Stimulated activated CD4-positive, alpha-beta T cell treated with anti-CD3 and anti-CD28 coated beads, TNF-alpha, amount 100 ng/mL, for 1 hour (primary cell): ENCODE measurements around the gene MCCC2.
"Not testable (repeated sequence)": the region's sequence is repeated elsewhere in the genome, so short reads cannot be mapped to it uniquely, and the experiment has no call there.

Source experiments
- DNase-seq, 3 donors: peaks; one replicate each; pipeline ENCODE4 v3.0.0-alpha.2; 2020; ENCODE audit warnings: low read depth in 3 of 3, low spot score in 1 of 3

The MCCC2 gene

DNA sequence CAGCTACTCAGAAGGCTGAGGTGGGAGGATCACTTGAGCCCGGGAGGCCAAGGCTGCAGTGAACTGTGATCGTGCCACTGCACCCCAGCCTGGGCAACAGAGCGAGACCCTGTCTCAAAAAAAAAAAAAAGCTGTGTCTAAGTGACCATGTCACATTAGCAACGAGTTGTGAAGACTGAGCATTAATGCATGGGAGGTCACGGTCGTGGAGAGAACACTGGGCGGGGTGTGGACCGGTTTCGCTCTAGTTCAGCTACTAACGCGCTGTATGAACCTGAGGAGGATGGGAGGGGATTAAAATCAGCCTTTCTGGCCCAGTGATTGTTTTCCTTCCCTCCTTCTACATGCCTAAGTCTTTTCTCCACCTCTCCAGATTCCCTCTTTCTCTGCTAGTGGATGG is 75.2 kb downstream of the MCCC2 start:
- DNase-seq = no peak

DNA sequence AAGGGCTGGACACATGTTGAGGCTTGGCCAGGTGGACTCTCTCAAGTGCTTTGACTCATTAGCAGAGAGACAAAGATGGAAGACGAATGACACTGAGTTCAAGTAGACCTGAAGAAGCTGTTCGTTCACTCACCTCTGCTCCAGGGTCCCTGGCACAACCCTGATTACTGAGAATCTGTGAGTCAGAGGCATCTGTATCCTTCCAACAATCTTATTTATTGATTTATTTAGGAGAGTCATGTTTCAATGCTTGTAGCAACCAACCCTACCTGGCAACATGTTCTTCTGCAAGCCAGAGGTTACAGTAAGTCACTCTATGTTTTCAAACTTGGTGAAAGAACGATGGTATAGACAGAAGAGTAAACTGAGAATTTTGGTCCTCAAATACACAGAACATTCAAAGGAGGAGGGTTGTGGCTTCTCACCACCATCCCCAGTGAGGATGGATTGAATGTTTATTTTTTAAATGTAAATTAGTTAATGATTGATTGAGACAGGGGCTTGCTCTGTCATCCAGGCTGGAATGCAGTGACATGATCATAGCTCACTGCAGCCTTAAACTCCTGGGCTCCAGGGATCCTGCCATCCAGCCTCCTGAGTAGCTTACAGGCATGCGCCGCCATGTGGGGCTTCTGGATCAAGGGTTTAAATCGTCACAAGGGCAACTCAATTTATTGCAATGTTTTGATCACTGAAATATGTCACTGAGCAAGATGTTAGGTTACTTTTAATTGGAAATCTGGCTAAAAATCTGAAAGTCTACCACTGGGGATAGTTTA is 76.2 kb downstream of the MCCC2 start:
- DNase-seq = no peak

DNA sequence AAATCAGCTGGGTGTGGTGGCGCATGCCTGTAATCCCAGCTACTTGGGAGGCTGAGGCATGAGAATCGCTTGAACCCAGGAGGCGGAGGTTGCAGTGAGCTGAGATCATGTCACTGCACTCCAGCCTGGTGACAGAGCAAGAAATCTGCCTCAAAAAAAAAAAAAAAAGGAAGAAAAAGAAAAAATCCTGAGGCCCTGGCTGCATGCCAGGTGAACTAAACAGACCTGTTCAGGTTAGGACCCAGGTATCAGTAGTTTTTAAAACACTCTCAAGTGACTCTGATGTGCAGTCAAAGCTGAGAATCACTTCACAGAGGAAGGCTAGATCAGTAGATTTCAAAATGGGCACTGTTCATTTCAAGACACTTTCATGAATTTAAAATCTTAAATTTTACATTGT is 77.5 kb downstream of the MCCC2 start:
- DNase-seq = not testable (repeated sequence)

DNA sequence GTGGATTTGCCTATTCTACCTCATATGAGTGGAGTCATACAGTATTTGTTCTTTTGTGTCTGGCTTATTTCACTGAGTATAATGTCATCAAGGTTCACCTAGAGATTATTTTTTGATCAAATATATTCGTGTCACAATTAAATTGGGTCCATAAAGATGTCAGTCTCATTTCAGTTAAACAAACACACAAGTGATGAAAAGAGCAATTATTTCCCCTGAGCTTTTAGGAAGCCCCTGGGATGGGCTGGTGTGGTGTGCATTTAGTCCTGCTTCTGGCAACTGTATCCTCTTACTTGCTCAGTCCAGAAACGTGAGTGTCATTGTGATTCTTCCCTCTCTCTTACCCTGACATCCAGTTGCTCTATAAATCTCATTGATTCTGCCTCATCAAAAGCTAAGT is 79.2 kb downstream of the MCCC2 start:
- DNase-seq = no peak

DNA sequence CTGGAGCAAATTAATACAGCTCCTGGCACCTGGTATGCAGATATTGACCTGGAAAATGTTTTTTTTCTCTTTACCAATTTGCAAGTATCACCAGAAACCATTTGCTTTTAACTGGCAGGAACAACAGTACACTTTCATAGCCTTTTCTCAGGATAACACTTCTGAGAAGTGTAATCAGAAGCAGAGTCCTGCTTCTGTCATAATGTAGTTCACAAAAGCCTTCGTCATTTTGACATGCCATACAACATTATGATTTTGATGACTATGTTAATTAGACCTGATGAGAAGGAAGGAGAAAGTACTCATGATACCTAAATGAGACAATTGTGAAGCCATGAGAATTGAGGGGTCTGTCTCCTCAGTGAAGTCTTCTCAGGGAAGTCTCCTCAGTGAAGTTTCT is 90.8 kb downstream of the MCCC2 start:
- no peak for DNase-seq

DNA sequence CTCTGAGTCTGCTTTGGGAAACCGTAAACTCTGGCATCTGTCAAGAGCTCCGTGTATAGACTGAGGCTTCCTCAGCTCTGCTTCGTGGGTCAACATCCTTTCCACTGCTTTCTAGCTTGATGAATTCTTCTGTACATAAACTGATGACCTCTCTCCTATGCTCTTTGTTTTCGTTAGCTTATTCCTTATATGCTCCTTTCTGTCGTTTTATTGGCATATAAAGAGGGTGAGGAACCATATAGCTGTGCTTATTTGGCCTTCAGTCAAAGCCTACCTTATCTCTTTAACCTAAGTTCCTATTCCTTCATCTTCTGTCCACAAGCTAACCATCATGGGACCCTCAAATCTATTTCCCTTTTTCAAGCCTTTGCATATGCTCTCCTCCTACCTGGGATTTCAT is 92.6 kb downstream of the MCCC2 start:
- no peak for DNase-seq

DNA sequence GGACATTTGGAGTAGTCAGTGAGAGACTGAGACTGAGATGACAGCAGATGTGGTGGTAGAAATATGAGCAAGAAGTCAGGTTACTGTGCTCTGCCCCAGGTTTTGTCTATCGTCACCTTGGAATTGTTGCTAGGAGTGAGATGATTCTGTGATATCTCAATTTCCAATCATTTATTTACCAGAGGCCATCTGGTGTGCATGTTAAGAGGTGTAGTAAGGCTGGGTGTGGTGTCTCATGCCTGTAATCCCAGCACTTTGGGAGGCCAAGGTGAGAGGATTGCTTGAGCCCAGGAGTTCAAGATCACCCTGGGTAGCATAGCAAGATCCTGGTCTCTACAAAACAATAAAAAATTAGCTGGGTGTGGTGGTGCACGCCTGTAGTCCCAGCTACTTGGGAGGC is 93.4 kb downstream of the MCCC2 start:
- DNase-seq = no peak

DNA sequence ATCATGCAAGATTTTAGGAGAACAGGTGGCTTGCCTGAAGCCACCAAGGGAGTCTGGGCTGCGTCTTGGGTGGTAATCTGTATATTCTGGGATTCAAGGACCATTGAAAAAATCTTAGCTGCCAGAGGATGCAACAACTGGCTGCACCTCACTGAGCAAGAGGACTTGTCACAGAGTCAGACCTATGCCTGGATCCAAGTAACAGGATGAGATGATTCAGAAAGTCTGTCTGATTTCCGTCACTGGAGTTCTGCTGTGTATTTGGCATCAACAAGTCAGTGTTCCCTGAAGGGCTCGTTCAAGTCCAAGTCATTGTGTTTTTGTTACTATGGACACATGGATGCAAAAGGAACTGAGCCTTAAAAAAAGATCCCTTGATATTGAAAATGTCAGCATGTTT is 94.2 kb downstream of the MCCC2 start:
- DNase-seq = no peak

DNA sequence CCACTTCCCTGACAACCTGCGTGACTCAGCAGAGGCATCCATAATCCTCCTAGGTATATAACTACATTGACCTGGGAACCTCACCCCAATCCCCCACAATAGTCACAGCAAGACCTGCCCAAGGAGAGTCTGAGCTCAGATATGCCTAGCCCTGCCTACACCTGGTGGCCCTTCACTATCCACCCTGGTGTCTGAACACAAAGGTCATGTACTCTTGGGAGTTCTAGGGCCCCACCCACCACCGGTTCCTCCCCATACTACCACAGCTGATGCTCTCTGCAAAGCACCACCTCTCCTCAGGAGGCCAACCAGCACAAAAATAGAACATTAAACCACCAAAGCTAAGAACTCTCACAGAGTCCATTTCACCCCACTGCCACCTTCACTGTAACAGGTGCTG is 97.2 kb downstream of the MCCC2 start:
- DNase-seq = no peak

DNA sequence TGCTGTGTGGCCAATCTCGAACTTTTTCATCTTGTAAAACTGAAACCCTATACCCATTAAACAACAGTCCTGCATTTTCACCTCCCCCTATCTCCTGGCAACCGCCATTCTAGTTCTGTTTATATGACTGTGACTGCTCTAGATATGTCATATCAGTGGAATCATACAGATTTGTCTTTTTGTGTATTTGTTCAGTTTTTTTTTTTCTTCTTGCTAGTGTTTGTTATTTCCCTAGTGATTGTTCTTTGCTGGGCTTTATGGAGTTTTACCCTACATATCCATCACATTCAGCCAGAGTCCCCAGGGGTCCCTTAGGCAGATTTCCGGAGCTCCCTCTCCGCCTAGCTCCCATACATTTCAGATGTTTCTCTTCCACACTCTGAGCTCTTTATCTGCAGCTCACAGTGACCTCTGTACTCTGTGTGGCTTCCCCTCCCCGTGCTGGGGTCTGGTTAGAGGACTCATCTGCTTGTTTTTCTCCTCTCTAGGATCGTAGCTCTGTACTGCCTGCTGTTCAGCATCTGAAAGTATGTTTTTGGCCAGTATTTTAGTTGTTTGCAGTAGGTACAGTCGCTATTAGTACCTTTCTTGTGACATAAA is 106.8 kb downstream of the MCCC2 start:
- DNase-seq = no peak

DNA sequence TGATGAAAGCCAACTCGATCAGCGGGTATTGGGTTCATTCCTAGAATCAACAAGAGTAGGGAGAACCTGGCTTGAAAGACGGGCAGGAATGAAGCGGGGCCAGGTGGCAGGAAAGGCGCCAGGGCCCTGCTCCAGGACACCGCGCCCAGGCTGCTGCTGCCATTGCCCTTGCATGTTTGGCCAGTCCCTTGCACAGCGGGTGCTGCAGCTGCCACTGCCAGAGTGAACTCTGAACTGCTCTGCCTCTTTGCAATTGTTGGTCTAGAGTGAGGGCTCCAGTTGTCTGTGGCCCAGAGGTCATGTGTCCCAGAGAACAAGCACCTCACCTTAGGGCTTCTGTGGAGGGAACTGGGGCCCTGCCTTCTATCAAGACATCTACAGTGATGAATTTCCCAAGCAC is 107.9 kb downstream of the MCCC2 start:
- DNase-seq = no peak

DNA sequence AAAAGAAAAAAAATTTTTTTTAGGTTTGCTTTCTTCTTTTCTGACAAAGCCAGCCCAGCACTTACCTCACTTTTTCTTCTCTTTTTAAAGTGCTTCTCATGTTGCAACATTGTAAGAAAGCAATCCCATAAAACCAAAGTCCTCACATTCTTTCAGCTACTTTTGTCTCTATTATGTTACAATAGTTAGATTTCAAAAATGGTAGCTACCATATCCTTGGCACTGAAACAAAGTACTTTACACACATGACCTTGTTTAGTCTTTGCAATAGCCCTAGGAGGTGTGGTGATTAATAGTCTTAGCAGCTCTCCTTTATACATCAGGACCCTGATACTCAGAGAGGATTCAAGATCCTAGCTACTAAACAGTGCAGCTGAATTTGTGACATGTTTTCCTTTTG is 108.5 kb downstream of the MCCC2 start:
- no peak for DNase-seq

DNA sequence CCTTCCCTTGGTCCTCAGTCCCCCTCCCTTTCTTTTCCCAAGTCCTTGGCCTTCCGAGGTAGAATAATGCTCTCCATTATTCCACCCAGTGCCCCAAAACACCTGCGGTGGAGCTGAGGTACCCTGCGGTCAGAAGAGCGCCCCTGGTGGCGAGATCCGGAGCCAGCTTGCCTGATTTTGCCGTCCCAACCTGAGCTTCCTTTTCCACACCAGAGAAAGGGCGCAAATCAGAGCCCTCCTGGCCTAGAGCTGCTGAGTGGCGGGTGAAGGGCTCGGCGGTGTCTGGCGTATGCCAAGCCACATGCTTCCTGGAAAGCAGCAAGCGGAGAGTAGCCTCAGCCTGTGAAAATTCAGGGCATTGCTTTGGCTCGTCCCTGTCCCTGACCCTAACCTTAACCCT is 110.8 kb downstream of the MCCC2 start:
- DNase-seq = no peak

DNA sequence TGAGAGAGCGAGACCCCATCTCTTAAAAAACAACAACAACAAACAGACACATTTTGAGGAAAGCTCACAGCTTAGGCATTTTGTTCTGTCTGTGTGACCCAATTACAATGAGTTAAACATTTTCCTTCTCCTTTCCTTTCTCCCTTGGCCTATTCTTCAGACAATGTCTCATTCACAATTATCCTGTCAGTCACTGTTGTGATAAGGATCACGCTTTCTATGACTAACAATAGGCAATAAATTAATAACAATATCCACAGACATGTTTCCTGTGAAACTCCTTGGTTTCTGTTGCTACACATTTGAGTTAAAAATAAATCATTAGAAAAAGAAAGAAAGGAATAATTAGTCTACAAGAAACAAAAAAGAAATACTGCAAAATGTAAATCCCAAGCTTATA is 112.1 kb downstream of the MCCC2 start:
- no peak for DNase-seq

DNA sequence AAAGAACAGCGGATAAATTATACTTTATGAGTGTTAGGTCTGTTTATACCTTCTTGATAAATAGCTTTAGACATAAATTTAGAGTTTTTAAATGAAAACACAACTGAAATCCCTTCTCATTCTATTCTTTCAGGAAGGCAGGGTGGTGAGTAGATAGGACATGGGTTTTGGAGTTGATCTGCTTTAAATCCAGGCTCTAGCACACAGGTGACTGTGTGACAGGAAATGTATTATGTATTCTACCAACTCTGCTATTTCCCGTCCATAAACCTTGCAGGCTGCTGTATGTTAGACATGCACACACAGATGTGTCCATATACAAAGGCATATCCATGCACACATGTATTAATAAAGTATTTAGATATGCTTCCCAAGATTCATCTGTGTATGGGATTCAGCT is 112.6 kb downstream of the MCCC2 start:
- DNase-seq = no peak

DNA sequence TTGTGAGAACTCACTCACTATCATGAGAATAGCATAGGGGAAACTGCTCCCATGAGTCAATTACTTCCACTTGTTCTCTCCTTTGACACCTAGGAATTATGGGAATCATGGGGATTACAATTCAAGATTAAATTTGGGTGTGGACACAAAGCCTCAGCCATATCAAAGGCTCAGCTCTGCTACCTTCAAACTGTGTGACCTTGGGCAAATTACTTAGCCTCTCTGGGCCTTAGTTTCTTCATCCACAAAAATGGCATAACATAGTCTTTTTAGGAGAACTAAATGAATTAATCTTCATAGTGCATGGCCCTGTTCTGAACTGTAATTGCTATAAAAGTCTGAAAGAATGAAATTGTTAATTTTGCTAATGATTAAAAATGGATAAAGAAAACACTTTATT is 113.7 kb downstream of the MCCC2 start:
- no peak for DNase-seq

DNA sequence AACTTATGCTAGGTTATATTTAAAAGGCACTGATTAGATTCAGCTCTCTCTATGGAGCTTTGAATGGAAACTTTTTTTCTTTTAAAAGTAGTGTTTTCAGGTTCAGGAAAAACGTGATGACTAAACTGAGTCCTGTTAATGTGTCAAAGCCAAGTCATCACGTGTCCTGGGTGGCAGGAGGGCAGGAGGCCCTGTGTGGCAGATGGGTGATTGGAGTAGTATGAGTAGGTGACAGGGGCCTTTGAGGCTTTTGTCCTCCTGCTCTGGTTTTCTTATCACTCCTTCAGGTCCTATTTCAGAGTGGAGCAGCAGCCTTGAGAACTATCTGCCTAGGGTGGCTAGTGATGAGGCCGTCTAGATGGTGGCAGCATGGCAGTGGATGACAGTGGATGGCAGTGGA is 114.3 kb downstream of the MCCC2 start:
- DNase-seq = no peak

DNA sequence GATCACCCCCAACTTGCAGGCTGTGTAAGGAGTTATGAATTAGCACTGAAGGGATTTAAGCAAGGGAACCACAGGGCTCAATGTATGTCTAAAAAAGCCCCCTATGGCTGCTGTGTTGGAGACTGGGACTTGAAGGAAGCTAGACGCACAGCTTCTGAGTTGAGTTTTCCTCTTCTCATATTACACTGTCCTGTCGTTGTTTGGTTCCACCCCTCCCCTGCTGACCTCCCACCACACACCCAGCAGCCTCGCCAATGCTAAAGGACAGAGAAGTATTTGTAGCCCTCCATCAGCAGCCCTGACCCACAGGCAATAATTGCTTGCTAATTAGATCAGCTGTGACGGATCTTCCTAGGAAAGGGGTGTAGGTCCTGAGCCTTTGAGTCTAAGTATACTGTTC is 116.8 kb downstream of the MCCC2 start:
- no peak for DNase-seq

DNA sequence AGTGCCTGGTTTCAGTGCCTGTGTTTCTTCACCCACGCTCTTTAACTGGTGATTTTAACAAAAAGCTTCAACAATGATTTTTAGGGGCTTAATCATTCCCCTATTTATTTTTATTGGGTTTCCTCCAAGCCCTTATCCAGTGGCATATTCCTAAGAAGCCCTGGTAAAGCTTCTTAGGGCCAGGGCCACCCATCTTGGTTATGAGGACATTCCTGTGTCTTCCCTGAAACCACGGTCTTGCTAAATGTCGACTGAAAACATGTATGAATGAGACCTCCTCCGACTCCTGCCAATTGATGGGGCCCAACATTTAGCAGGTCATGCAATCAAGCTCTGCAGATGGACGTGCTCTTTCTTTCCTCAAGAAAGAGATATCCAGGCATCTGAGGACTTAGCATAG is 118.3 kb downstream of the MCCC2 start:
- DNase-seq = no peak

DNA sequence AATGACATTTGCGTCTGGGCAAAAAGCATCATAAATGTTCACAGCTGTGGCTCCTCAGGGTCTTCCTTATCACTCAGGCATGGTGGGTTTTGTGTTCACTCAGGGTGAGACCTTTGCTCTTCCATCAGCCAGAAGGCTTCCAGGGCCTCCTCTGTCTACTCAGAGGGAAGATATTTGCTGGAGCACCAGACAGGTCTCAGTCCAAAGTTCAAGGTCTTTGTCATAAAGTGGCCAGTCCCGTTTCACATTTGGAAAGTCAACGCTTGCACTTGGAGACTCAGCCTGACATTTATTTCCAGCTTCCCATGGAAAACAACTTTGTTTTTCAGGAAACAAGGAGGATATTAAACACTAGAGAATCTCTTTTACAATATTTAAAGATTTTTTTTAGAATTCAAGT is 119.8 kb downstream of the MCCC2 start:
- no peak for DNase-seq
